ENCODE measurements around the gene PAQR7. TPM values are rescaled to one million over a fixed set of nuclear protein-coding genes. Genes with fewer than 3 reads are reported as not detected.

The PAQR7 gene
- total and polyA plus RNA-seq, 2 experiments from 2014 or later = 4.0 to 5.2 TPM

- Histone ChIP-seq H3F3A (replicated peaks; ENCODE audit: low read depth) (peaks cover 18% of the 10 kb centered on the region), H3K79me2 (replicated peaks; ENCODE audit: insufficient read depth) (0 out of 2 replicates have a peak, but pooled peaks cover 2% of the 10 kb centered on the region), H3K27me3 (ENCODE audit: insufficient read depth) (peaks cover 13% of the 10 kb centered on the region), H3K4me3 (peak within 1 kb of the TSS; percentile 94), H3K9me2 (ENCODE audit: insufficient read depth) (no peaks in the 10 kb centered on the region), H4K20me1 (replicated peaks; ENCODE audit: insufficient read depth) (0 out of 2 replicates have a peak, but pooled peaks cover 6% of the 10 kb centered on the region), H3K27ac (ENCODE audit: low read depth) (peak within 1 kb of the TSS; percentile 80), H2AFZ (peak within 1 kb of the TSS; percentile 97), H3K4me2 (peak within 1 kb of the TSS; percentile 99), H3K4me1 (ENCODE audit: insufficient read depth) (peaks cover 24% of the 10 kb centered on the region), H3K36me3 (ENCODE audit: insufficient read depth) (no peaks in the 10 kb centered on the region)
- TF ChIP-seq POLR2AphosphoS5 (IDR thresholded peaks at IDR 0.05; ENCODE audit: low read depth) = peak; percentile 97
- no peak for TF ChIP-seq EZH2phosphoT487 (IDR thresholded peaks at IDR 0.05; ENCODE audit: unreplicated experiment)
- TF ChIP-seq ETS1 (IDR thresholded peaks at IDR 0.05) = peak; percentile 64; the same call in 1 of the 2 replicates
- H3K4me3 Mint-ChIP-seq = peak within 1 kb of the TSS; percentile 100
- peaks cover 19% of the 10 kb centered on the region for H3K27me3 Mint-ChIP-seq (ENCODE audit: insufficient read depth, low read depth, poor library complexity)
- DNase-seq (ENCODE audit: low spot score) (peak; percentile 92), ATAC-seq (peak; percentile 87)
- H3K36me3 Mint-ChIP-seq (ENCODE audit: low read depth) = peaks cover 11% of the 10 kb centered on the region; the same call in 1 of the 3 replicates
- peak within 1 kb of the TSS; percentile 97 for H3K27ac Mint-ChIP-seq
- H3K9me3 Mint-ChIP-seq = no peaks in the 10 kb centered on the region
- H3K4me1 Mint-ChIP-seq = peaks cover 30% of the 10 kb centered on the region
Observed at GRCh38 chr1:25819491-25820246, 55.8 kb downstream of the PAQR7 start, which contains the start of gene MTFR1L. MTFR1L (plus strand) TSS chr1:25819954; CDS start chr1:25823105, 3,151 bp downstream.

GRCh38 chr1:25818569-25818968 lies 56.9 kb downstream of the PAQR7 start:
- H3K79me2 ChIP-seq (replicated peaks; ENCODE audit: insufficient read depth) = 0 out of 2 replicates have a peak, but pooled peaks cover 2% of the 10 kb centered on the region
- peaks cover 18% of the 10 kb centered on the region for H3F3A ChIP-seq (replicated peaks; ENCODE audit: low read depth)
- TF ChIP-seq ZNF114 (CRISPR knock-in tag; IDR thresholded peaks at IDR 0.05) = no peak
- TF ChIP-seq POLR2AphosphoS5 (IDR thresholded peaks at IDR 0.05; ENCODE audit: low read depth) = no peak
- TF ChIP-seq ZNF331 (CRISPR knock-in tag; IDR thresholded peaks at IDR 0.05; ENCODE audit: low read depth) = no peak
- Mint-ChIP-seq H3K27me3 (ENCODE audit: insufficient read depth, low read depth, poor library complexity) (peaks cover 19% of the 10 kb centered on the region), H3K36me3 (ENCODE audit: low read depth) (peaks cover 11% of the 10 kb centered on the region; the same call in 1 of the 3 replicates), H3K4me1 (peaks cover 30% of the 10 kb centered on the region), H3K4me3 (peak overlapping the region; percentile 100), H3K9me3 (no peaks in the 10 kb centered on the region), H3K27ac (peak overlapping the region; percentile 22)
- H3K4me1 ChIP-seq (ENCODE audit: insufficient read depth) = peaks cover 24% of the 10 kb centered on the region
- H3K9me2 ChIP-seq (ENCODE audit: insufficient read depth) = no peaks in the 10 kb centered on the region
- 0 out of 2 replicates have a peak, but pooled peaks cover 6% of the 10 kb centered on the region for H4K20me1 ChIP-seq (replicated peaks; ENCODE audit: insufficient read depth)
- H3K4me3 ChIP-seq = peak overlapping the region; percentile 94
- H3K36me3 ChIP-seq (ENCODE audit: insufficient read depth) = no peaks in the 10 kb centered on the region
- H2AFZ ChIP-seq = no peak overlapping the region
- ATAC-seq (no peak), DNase-seq (ENCODE audit: low spot score) (no peak)
- H3K27me3 ChIP-seq (ENCODE audit: insufficient read depth) = peaks cover 13% of the 10 kb centered on the region
- peak overlapping the region; percentile 80; the same call in 1 of the 2 replicates for H3K27ac ChIP-seq (ENCODE audit: low read depth)
- peak overlapping the region; percentile 99 for H3K4me2 ChIP-seq

GRCh38 chr1:25817840-25818501 lies 57.5 kb downstream of the PAQR7 start:
- H3K4me3 Mint-ChIP-seq = peak overlapping the region; percentile 100
- no peaks in the 10 kb centered on the region for H3K36me3 ChIP-seq (ENCODE audit: insufficient read depth)
- H3K9me3 Mint-ChIP-seq = no peaks in the 10 kb centered on the region
- DNase-seq (ENCODE audit: low spot score) (peak; percentile 69), ATAC-seq (peak; percentile 11)
- H3K4me1 ChIP-seq (ENCODE audit: insufficient read depth) = peaks cover 24% of the 10 kb centered on the region
- TF ChIP-seq CTCF (conservative IDR thresholded peaks at IDR 0.05; ENCODE audit: low read depth in 2 of 2) = peak; percentile 55 to 67
- TF ChIP-seq EZH2 (IDR thresholded peaks at IDR 0.05; ENCODE audit: low read depth, unreplicated experiment) = no peak
- peaks cover 18% of the 10 kb centered on the region for H3F3A ChIP-seq (replicated peaks; ENCODE audit: low read depth)
- peak overlapping the region; percentile 22; the same call in 1 of the 2 replicates for H3K27ac Mint-ChIP-seq
- peaks cover 30% of the 10 kb centered on the region for H3K4me1 Mint-ChIP-seq
- 0 out of 2 replicates have a peak, but pooled peaks cover 2% of the 10 kb centered on the region for H3K79me2 ChIP-seq (replicated peaks; ENCODE audit: insufficient read depth)
- H3K36me3 Mint-ChIP-seq (ENCODE audit: low read depth) = peaks cover 11% of the 10 kb centered on the region; the same call in 2 of the 3 replicates
- H3K4me2 ChIP-seq = no peak overlapping the region
- H2AFZ ChIP-seq = no peak overlapping the region
- no peaks in the 10 kb centered on the region for H3K9me2 ChIP-seq (ENCODE audit: insufficient read depth)
- no peak overlapping the region for H3K27ac ChIP-seq (ENCODE audit: low read depth)
- peak overlapping the region; percentile 94; the same call in 1 of the 2 replicates for H3K4me3 ChIP-seq
- H4K20me1 ChIP-seq (replicated peaks; ENCODE audit: insufficient read depth) = 0 out of 2 replicates have a peak, but pooled peaks cover 6% of the 10 kb centered on the region
- H3K27me3 ChIP-seq (ENCODE audit: insufficient read depth) = peaks cover 13% of the 10 kb centered on the region
- H3K27me3 Mint-ChIP-seq (ENCODE audit: insufficient read depth, low read depth, poor library complexity) = peaks cover 19% of the 10 kb centered on the region

Measured in GM23338 (cell line).